NCI-H1436 (cell line): Measurements from ENCODE around the gene KLHL24.
A peak's percentile ranks its signal among the peaks of the same experiment; 100 is the strongest.
"Not testable (repeated sequence)": the region's sequence is repeated elsewhere in the genome, so short reads cannot be mapped to it uniquely, and the experiment has no call there.

ENCODE experiments used
- DNase-seq: peaks from one replicate; lab custom pipeline; 2025; lab: John Stamatoyannopoulos, UW

The KLHL24 gene

GRCh38 chr3:183635431-183636220, at the start of gene KLHL24:
TSS of gene KLHL24 (plus strand) at chr3:183635623. CDS start at chr3:183650357, 14,734 bp downstream.
- peak; percentile 92 for DNase-seq

GRCh38 chr3:183586477-183586876, 48.9 kb upstream of the KLHL24 start:
- no peak for DNase-seq

- DNase-seq: no peak
These were observed 48.1 kb upstream of the KLHL24 start for GRCh38 chr3:183587336-183587735.

- DNase-seq: no peak
These were observed 45.0 kb upstream of the KLHL24 start for GRCh38 chr3:183590442-183590841.

- DNase-seq: no peak
These were observed 43.4 kb upstream of the KLHL24 start for GRCh38 chr3:183591881-183592521.

GRCh38 chr3:183592821-183593220, 42.6 kb upstream of the KLHL24 start:
- DNase-seq: no peak

- DNase-seq: no peak
These were observed 40.8 kb upstream of the KLHL24 start for GRCh38 chr3:183594636-183595035.

GRCh38 chr3:183597959-183598358, 37.5 kb upstream of the KLHL24 start:
- DNase-seq: no peak

- DNase-seq: not testable (repeated sequence)
These were observed 24.1 kb upstream of the KLHL24 start for GRCh38 chr3:183611326-183611725.

- peak; percentile 18 for DNase-seq
These were observed 21.8 kb upstream of the KLHL24 start for GRCh38 chr3:183613366-183614285.

- DNase-seq: no peak
These were observed 16.9 kb upstream of the KLHL24 start for GRCh38 chr3:183618542-183618941.

GRCh38 chr3:183619010-183619409, 16.4 kb upstream of the KLHL24 start:
- DNase-seq: no peak

GRCh38 chr3:183619624-183620251, 15.7 kb upstream of the KLHL24 start:
- DNase-seq: no peak

- peak; percentile 35 for DNase-seq
These were observed 15.2 kb upstream of the KLHL24 start for GRCh38 chr3:183620252-183620628.

- DNase-seq: not testable (repeated sequence)
These were observed 12.9 kb upstream of the KLHL24 start for GRCh38 chr3:183622473-183622872.

GRCh38 chr3:183626877-183627594, 8.4 kb upstream of the KLHL24 start:
- DNase-seq: no peak

GRCh38 chr3:183629546-183630301, 5.7 kb upstream of the KLHL24 start:
- peak; percentile 88 for DNase-seq

GRCh38 chr3:183631715-183632114, 3.7 kb upstream of the KLHL24 start:
- no peak for DNase-seq

- not testable (repeated sequence) for DNase-seq
These were observed 2.7 kb upstream of the KLHL24 start for GRCh38 chr3:183632725-183633124.

- no peak for DNase-seq
These were observed 716 bp upstream of the KLHL24 start for GRCh38 chr3:183634707-183635106.

GRCh38 chr3:183635107-183635430, 354 bp upstream of the KLHL24 start:
- no peak for DNase-seq
